ENCODE data around the gene TRPC5OS. TPM values are rescaled to one million over a fixed set of nuclear protein-coding genes. Genes with fewer than 3 reads are reported as not detected.

TRPC5OS gene
- total RNA-seq, 4 donors from 2014 or later, result not detected

DNA sequence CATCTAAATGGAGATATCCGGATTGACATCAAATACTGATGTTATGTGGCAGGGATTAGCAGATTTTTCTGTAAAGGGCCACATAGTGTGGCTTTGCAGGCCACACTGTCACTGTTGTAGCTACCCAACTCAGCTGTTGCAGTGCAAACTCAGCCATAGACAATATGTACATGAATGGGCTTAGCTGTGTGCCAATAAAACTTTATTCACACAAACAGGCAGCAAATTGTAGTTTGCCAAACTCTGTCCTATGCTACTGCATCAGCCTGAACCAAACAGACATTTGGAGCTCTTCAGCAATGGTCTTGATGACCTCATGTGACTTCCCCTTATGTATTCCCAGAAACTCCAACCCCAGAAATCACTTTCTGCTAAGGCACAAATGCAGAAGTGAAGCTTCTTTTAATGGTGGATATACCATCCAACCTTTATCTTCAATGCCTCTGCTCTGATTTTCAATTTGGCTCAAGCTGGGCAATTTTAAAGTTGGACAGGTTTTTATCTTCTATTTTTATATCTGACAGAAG lies 18.4 kb upstream of the TRPC5OS start:
- H3K27me3 ChIP-seq, result no peaks in the 10 kb centered on the region
- no peak overlapping the region for H3K4me3 ChIP-seq
- intact Hi-C loops (cut with DNase I), result no loop called here
- TF ChIP-seq, protein P1, sequence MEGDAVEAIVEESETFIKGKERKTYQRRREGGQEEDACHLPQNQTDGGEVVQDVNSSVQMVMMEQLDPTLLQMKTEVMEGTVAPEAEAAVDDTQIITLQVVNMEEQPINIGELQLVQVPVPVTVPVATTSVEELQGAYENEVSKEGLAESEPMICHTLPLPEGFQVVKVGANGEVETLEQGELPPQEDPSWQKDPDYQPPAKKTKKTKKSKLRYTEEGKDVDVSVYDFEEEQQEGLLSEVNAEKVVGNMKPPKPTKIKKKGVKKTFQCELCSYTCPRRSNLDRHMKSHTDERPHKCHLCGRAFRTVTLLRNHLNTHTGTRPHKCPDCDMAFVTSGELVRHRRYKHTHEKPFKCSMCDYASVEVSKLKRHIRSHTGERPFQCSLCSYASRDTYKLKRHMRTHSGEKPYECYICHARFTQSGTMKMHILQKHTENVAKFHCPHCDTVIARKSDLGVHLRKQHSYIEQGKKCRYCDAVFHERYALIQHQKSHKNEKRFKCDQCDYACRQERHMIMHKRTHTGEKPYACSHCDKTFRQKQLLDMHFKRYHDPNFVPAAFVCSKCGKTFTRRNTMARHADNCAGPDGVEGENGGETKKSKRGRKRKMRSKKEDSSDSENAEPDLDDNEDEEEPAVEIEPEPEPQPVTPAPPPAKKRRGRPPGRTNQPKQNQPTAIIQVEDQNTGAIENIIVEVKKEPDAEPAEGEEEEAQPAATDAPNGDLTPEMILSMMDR (IDR thresholded peaks at IDR 0.05), result no peak
- H3K27ac ChIP-seq (replicated peaks in 1 of 4), result no peak overlapping the region
- H3K9me3 ChIP-seq, result no peaks in the 10 kb centered on the region
- no peak for DNase-seq (ENCODE audit: extremely low spot score)
- WGBS, result 57% methylated on average over 1 of the region's 1 CpG
- no peaks in the 10 kb centered on the region for H3K36me3 ChIP-seq
- no peaks in the 10 kb centered on the region for H3K4me1 ChIP-seq

DNA sequence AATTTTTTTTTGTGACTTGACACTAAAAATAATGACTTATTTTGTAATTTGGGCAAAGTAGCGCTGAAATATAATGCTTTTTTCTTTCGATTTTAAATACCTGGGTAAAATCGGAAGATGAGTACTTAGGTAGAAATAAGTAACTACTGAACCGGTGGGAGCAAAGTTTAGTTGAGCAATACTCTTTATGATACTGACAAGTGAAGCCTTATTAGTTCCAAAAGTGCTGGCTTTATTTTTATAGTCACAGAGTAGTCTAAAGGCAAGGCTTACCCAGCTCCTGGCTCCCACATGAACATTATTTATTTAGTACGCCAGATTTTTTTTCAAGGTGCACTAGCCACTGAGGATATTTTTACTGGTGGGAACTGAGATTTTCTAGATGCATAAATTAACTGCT lies 14.4 kb upstream of the TRPC5OS start:
- WGBS, result 87% methylated on average over 5 of the region's 5 CpGs
- peaks cover 0 to 2% (median 0%) of the 10 kb centered on the region in 4 donors for H3K27me3 ChIP-seq
- intact Hi-C loops (cut with DNase I), result no loop called here

DNA sequence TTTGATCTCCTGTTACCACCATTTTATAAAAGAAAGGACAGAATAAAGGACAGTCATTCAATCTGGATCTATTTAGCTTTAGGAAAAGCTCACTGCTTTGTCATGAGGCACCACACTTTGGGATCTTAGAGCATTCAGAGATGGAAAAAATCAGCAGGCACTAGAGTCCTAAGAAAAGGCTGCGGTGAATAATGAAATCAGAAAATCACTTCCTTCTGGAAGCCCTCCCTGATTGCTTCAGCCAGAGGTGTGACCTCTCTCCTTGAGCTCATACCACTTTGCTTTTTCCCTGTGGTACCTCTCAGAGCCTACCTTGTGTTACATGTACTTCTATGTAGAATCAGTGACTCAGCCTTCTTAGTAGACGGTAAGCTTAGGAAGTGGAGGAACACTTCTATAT lies 8.7 kb upstream of the TRPC5OS start:
- no peak for TF ChIP-seq POLR2A (IDR thresholded peaks at IDR 0.05; ENCODE audit: low read depth)
- no peak for TF ChIP-seq EP300 (IDR thresholded peaks at IDR 0.05)
- TF ChIP-seq, protein P1 (IDR thresholded peaks at IDR 0.05), result no peak
- TF ChIP-seq POLR2AphosphoS5 (IDR thresholded peaks at IDR 0.05), result no peak
- Histone ChIP-seq H3K27ac (replicated peaks in 1 of 4) (no peak overlapping the region), H3K27me3 (peaks cover 0 to 2% (median 0%) of the 10 kb centered on the region in 4 donors), H3K9me3 (no peaks in the 10 kb centered on the region), H3K4me3 (no peak overlapping the region), H3K4me1 (peaks cover 5 to 18% (median 9%) of the 10 kb centered on the region in 4 donors), H3K36me3 (no peaks in the 10 kb centered on the region)
- DNase-seq (ENCODE audit: extremely low spot score), result no peak
- intact Hi-C loops (cut with DNase I), result no loop called here
- WGBS, result 100% methylated on average over 2 of the region's 2 CpGs

More for the DNA sequence above, 14.4 kb upstream of the TRPC5OS start:
- Histone ChIP-seq H3K4me3 (no peak overlapping the region), H3K36me3 (no peaks in the 10 kb centered on the region), H3K27ac (replicated peaks in 1 of 4) (no peak overlapping the region), H3K9me3 (no peaks in the 10 kb centered on the region), H3K4me1 (no peaks in the 10 kb centered on the region)
- TF ChIP-seq, protein P1 (IDR thresholded peaks at IDR 0.05), result no peak
- no peak for TF ChIP-seq EP300 (IDR thresholded peaks at IDR 0.05)
- TF ChIP-seq POLR2AphosphoS5 (IDR thresholded peaks at IDR 0.05), result no peak
- no peak for TF ChIP-seq POLR2A (IDR thresholded peaks at IDR 0.05; ENCODE audit: low read depth)
- DNase-seq (ENCODE audit: extremely low spot score), result no peak

DNA sequence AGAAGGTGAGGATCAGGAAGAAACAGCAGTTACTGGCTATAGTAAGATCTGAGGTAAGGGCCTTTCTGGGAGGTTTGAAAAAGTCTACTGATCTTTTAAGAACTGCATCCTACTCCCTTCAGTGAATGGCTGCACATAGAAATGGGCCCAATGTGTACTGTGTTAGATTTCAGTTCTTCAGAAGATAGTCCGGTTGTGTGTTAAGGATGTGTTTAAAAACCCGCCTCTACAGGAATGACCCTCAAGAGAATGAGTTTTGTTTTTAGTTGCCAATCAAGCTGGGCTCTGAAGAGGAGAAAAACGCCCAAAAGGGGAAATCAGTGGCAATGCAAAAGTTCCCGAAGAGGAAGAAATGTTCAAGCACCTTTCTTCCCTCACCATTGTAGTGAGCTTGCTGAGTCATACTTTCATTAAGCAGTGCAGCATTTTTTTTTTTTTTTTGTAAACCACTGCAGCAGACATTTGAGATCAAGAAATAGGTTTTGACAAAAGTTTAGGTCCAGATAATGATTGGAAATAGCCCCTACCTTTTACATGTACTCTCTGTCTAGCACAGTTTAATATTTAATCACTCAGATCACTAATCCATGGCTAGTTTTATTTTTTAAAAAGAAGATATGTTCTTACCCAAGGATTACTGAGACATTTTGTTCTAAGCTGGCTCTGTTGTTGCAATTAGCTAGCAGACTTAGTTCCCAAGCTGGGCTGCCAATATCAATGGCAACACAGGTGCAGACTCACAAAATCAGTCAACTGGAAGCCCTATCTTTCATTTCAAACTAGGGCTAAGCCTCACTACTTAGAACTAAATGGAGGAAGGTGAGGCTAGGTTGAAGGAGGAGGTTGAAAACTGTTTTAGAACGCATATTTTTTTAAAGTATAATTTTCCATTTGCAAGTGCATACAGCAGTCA lies 7.0 kb upstream of the TRPC5OS start:
- intact Hi-C loops (cut with DNase I), result no loop called here
- 39% methylated on average over 5 of the region's 5 CpGs for WGBS
- Histone ChIP-seq H3K36me3 (no peaks in the 10 kb centered on the region), H3K27ac (replicated peaks in 1 of 4) (peak overlapping the region in 1 of 4 donors; percentile 7), H3K4me1 (peaks cover 5 to 18% (median 9%) of the 10 kb centered on the region in 4 donors), H3K9me3 (no peaks in the 10 kb centered on the region), H3K4me3 (no peak overlapping the region), H3K27me3 (peaks cover 0 to 2% (median 0%) of the 10 kb centered on the region in 4 donors)
- TF ChIP-seq POLR2A (IDR thresholded peaks at IDR 0.05; ENCODE audit: low read depth), result no peak
- TF ChIP-seq, protein P1 (IDR thresholded peaks at IDR 0.05), result no peak
- TF ChIP-seq EP300 (IDR thresholded peaks at IDR 0.05), result no peak
- TF ChIP-seq POLR2AphosphoS5 (IDR thresholded peaks at IDR 0.05), result no peak
- DNase-seq (ENCODE audit: extremely low spot score), result no peak
